Left renal pelvis (tissue), 4 donors: ENCODE data around the gene NDUFV3. TPM values are rescaled to one million over a fixed set of nuclear protein-coding genes. Genes with fewer than 3 reads are reported as not detected.

ENCODE experiments used
- polyA plus RNA-seq, 4 donors: library from polyadenylated mRNA; unstranded; fragments of 120-200 nt; gene quantifications; one replicate each; pipeline ENCODE4 v1.2.1, GENCODE V29; 2013; ENCODE audit not compliant: insufficient read length in 4 of 4

Gene NDUFV3
- polyA plus RNA-seq, 4 donors, result 31.2 to 44.1 (median 38.7) TPM

Other genes with a start within 250 kb of the NDUFV3 start
- gene PDE9A, start 239.7 kb upstream of the NDUFV3 start, polyA plus RNA-seq, result 10 to 100 TPM in 3 of 4 donors, 1 to 10 TPM in 1; 7.3 to 41.0 (median 38.6) TPM
- 10 to 100 TPM in 2 of 4 donors, 1 to 10 TPM in 2; 7.1 to 15.4 (median 10.3) TPM for gene WDR4, start 13.8 kb upstream of the NDUFV3 start, polyA plus RNA-seq
- gene ERVH48-1, start 32.3 kb downstream of the NDUFV3 start, polyA plus RNA-seq, result 1 to 10 TPM in 1 of 4 donors, under 1 TPM in 3; 0.29 to 1.2 (median 0.50) TPM
- 10 to 100 TPM; 20.7 to 29.6 (median 25.6) TPM for gene PKNOX1, start 81.3 kb downstream of the NDUFV3 start, polyA plus RNA-seq
- gene CBS, start 182.5 kb downstream of the NDUFV3 start, polyA plus RNA-seq, result 10 to 100 TPM in 3 of 4 donors, 1 to 10 TPM in 1; 3.6 to 57.5 (median 29.7) TPM
- gene U2AF1, start 214.3 kb downstream of the NDUFV3 start, polyA plus RNA-seq, result 10 to 100 TPM; 25.6 to 85.9 (median 36.5) TPM